Adipose tissue (tissue), 3 donors: ENCODE results near the gene TMEM94. TPM values are rescaled to one million over a fixed set of nuclear protein-coding genes. Genes with fewer than 3 reads are reported as not detected.
"Not testable (repeated sequence)": the region's sequence is repeated elsewhere in the genome, so short reads cannot be mapped to it uniquely, and the experiment has no call there.

Experiments
- H3K27ac ChIP-seq: one replicate; pipeline ENCODE4 v1.5.1; 2013; ENCODE audit warnings: low read depth, low read length
- WGBS, 3 donors: extraction: QIAGEN DNeasy Blood & Tissue Kit; methylation state at CpG; one replicate each; pipeline ENCODE4 v1.1.7; 2013; 5-methylcytosine and 5-hydroxymethylcytosine counted together
- polyA plus RNA-seq, 3 donors: library from polyadenylated mRNA; stranded (reverse); fragments of 200-250 nt; gene quantifications; one replicate each; pipeline ENCODE4 v1.2.3, GENCODE V29; 2013
- donor health status: healthy with polysubstance abuse.
- donor health status: Bipolar disorder and iron deficiency.
- donor health status: healthy.

Gene TMEM94
- 10 to 100 TPM; 26.3 to 63.5 (median 47.1) TPM for polyA plus RNA-seq

DNA sequence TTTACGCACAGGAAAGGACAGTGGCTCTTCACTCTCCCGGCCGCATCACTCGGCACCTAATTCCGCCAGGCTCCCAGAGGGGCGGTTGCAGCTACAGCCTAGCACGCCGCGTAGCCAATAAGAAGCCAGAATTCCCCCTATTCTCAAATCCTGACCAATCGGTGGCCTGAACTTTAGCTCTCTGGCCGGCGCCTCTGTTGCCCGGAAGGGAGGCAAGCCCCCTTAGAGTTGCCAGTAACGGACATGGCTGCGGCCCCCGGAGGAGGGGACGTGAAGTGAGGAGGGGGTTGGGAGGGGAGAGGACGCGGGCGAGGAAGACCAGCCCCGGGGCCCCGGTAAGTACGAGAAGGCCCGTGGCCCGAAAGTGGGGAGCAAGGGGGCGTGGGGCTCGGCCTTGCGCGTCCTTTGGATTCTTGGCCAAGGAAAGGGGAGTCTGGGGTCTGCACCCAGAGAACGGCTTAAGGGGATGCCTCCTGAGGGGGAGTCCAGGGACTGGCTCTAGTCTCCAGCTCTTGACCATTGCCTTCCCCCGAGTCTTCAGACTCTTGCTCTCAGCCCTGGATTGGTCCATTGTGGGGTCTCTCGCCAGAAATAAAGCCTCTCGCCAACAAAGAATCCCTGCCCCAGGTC is at the start of gene TMEM94:
Gene TMEM94, plus strand, starts transcription at position 219 of the 630 bp plus-strand sequence. CDS start 15,271 bp downstream, outside the sequence.
- H3K27ac ChIP-seq = peak within 1 kb of the TSS; percentile 40
- 0 to 1% (median 0%) methylated on average over 30 to 33 of the region's 33 CpGs for WGBS, 3 donors

DNA sequence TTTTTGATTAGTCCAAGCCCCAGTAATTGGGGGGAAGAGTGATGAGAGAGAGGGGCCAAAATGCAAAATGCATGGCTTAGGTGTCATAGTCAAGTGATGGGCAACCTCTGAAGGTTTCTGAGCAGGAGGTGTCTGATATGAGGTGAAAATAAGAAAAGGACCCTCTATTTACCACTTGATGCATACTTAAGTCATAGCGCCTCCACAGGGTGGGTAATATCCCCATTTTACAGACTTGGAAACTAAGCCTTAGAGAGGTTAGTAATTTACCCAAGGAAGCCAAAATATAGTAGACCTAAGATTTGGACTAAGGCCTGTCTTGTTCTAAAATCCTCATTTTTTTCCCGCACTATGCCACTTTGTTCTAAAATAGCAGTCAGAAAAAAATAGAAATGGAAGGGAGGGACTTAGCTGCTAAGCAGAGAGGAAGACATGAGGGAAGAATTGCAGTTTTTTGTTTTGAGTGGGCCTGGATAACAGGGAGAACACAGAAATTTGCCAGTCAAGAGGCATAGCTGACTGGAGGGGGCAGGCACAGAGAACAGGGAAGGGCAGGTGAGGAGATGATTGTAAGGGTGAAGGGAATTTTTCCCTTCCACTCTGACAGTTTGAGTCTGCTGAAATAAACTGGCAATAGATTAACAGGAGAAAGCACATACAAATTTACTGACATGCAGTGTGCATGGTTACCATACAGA is 48.6 kb upstream of the TMEM94 start:
- H3K27ac ChIP-seq = no peak overlapping the region
- 87 to 93% (median 89%) methylated on average over 2 of the region's 2 CpGs for WGBS, 3 donors

DNA sequence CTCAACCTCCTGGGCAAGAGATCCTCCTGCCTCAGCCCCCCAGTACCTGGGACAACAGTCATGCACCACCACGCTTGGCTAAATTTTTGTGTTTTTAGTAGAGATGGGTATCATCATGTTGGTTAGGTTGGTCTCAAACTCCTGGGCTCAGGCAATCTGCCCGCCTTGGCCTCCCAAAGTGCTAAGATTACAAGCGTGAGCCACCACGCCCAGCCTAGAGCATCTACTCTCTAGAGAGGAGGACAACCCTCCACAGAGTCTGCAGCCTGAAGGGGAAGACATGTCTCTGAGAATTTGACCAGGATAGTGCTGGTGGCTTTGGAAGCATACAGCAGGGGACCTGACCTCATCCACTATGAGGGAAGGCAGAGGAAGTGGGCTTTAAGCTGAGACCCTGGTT is 46.3 kb upstream of the TMEM94 start:
- WGBS, 3 donors = 71 to 82% (median 78%) methylated on average over 4 of the region's 4 CpGs
- H3K27ac ChIP-seq = no peak overlapping the region

DNA sequence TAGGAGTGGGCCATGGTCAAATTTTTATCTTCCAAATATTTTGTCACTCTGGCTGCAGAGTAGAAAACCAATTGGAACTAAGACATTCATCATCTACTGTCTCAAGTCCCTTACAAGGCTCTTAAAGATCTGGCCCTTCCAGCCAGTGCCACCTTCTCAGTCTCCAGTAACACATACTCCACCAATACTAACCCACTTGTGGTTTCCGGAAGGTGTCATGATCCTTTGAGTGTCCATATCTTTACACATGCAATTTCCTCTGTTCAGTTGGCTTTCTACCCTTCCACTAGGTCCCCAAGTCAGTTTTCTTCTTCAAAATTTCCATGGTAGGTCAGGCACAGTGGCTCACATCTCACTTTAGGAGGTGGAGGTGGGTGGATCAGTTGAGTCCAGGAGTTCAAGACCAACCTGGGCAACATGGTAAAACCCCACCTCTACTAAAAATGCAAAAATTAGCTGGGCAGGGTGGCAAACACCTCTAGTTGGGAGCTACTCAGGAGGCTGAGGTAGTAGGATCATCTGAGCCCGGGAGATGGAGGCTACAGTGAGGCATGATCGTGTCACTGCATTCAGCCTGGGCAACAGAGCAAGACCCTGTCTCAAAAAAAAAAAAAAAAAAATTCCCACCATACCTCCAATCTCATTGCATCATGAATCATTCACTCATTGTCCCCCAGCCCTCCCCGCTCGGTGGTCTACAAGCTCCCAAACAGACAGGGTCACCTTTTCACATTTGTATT is 44.9 kb upstream of the TMEM94 start:
- no peak overlapping the region for H3K27ac ChIP-seq
- 74 to 76% (median 75%) methylated on average over 5 of the region's 5 CpGs for WGBS, 3 donors

DNA sequence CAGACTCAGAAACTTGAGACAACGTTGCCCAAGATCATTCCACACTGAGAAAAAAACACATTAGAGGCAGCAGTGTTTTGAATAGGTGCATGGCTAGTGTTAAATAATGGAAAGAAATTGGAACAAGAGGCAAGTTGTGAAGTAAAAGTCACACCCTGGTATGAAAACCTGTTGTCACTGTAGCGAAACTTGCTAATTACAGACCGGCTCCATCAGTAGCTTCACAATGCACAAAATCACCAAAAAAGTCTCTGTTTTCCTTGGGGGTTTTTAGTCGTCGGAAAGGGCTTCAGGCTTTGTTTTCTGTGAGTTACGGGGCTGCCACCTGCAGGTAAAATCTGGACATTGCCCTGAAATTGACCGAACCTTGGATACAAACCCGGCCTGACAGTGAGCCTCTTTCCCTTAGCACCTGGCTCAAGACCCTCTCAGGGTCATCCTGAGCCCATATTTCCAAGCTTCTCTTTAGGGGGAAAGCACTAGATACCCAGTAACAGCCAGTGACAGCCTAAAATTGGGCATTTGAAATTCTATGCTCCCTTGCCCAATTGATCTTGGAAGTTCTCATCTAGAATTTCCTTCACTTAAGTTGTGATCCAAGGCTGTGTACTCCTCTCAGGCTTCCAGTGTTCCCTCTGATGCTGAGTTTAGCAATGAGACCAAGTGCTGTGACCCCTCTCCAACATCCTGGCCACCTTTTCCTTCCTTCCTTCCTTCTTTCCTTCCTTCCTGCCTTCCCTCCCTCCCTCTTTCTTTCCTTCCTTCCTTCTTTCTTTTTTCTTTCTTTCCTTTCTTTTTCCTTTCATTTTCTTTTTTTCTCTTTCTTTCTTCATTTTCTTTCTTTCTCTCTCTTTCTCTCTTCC is 43.7 kb upstream of the TMEM94 start:
- no peak overlapping the region for H3K27ac ChIP-seq
- 0 to 1% (median 1%) methylated on average over 8 of the region's 8 CpGs for WGBS, 3 donors

DNA sequence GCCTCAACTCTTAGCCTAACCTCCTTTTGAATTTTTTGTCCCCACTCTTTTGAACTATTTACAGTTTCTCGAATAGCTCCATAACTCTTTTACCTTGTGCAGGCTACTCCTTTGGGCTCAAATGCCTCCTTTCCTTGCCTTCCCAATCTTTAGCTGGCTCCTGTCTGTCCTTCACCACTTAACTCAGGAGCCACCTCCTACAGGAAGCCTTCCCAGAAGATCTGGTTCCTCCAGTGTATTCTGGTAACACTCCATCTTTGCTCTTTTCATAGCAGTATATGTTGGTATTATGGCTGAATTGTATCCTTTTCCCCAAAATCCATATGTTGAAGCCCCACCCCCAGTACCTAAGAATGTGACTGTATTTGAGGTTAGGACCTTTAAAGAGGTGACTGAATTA is 41.9 kb upstream of the TMEM94 start:
- no peak overlapping the region for H3K27ac ChIP-seq
- WGBS, 3 donors = 81 to 87% (median 86%) methylated on average over 1 of the region's 1 CpG

DNA sequence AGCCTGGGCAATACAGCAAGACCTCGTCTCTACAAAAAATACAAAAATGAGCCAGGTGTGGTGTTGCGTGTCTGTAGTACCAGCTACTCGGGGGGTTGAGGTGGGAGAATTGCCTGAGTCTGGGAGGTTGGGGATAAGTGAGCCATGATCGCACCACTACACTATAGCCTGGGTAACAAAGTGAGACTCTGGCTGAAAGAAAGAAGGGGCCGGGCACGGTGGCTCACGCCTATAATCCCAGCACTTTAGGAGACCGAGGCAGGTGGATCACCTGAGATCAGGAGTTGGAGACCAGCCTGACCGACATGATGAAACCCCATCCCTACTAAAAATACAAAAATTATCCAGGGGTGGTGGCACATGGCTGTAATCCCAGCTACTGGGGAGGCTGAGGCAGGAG is 40.4 kb upstream of the TMEM94 start:
- 91 to 93% (median 92%) methylated on average over 9 of the region's 9 CpGs for WGBS, 3 donors
- no peak overlapping the region for H3K27ac ChIP-seq

DNA sequence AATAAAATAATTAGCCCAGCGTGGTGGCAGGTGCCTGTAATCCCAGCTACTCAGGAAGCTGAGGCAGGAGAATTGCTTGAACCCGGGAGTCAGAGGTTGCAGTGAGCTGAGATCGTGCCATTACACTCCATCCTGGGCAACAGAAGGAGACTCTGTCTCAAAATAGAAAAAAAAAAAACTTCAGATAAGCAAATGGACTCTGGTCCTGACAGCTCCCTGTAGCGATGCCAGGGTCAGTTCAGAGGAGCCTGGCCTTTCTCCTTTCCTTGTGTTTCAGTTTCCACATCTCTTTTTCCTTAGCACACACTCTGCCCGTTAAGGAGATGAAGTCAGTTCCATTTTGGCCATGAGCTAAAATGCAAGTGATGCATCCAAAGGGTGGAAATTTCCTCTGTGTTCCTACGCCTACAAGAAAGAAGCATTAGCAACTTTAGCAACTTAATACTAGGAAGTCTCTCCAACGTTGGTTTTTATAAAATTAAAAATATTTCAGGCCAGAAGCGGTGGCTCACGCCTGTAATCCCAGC is 39.3 kb upstream of the TMEM94 start:
- H3K27ac ChIP-seq = no peak overlapping the region
- 54 to 64% (median 58%) methylated on average over 9 of the region's 9 CpGs for WGBS, 3 donors

DNA sequence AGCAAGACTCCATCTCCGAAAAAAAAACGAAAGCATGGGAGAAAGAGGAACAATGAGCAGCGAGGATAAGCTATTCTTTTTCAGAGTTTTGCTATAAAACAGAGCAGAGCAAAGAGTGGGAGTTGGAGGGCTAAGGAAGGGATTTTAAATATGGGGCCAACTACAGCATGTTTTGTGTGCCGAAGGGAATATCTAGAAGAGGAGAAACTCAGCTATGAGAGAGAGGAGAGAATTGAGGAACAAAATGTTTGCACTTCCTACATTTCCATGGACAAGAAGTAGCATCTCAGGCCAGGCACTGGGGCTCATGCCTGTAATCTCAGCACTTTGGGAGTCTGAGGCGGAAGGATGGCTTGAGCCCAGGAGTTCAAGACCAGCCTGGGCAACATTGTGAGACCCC is 37.9 kb upstream of the TMEM94 start:
- no peak overlapping the region for H3K27ac ChIP-seq
- 45 to 69% (median 50%) methylated on average over 5 of the region's 5 CpGs for WGBS, 3 donors

DNA sequence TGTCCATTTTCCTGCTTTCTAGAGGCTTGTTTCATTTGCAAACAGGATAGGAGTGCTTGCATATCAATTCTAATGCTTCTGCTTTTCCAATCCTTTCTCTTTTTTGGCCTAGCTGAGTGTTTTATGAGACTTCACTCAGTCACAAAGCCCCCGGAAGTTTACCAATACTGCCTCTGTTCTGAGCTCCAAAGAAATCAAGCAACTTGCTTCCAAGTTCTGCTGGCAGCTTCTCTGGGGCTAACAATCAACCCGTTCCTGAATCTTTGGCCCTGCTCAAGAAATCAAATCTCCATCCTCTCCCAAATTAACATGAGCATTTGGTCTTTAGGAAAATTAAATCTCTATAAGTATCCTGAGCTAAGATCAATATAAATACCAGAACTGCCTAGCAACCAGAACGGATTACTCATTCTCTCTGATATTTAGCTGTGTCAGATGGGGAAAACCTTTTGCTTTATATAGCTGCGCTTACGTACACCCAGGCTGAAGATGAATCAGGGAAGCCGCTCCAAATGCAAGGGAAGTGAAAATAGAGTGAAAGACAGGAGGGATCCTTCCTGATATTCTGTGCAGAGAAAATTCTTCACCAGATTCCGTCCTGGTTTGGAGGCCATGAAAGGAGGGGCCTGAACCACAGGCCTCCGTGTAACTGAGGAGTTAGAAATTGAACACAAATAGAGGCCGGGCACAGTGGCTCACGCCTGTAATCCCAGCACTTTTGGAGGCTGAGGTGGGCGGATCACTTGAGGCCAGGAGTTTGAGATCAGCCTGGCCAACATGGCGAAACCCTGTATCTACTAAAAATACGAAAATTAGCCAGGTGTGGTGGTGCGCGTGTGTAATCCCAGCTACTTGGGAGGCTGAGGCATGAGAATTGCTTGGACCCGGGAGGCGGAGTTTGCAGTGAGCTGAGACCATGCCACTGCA is 27.6 kb upstream of the TMEM94 start:
- no peak overlapping the region for H3K27ac ChIP-seq
- 79 to 86% (median 82%) methylated on average over 17 of the region's 17 CpGs for WGBS, 3 donors

DNA sequence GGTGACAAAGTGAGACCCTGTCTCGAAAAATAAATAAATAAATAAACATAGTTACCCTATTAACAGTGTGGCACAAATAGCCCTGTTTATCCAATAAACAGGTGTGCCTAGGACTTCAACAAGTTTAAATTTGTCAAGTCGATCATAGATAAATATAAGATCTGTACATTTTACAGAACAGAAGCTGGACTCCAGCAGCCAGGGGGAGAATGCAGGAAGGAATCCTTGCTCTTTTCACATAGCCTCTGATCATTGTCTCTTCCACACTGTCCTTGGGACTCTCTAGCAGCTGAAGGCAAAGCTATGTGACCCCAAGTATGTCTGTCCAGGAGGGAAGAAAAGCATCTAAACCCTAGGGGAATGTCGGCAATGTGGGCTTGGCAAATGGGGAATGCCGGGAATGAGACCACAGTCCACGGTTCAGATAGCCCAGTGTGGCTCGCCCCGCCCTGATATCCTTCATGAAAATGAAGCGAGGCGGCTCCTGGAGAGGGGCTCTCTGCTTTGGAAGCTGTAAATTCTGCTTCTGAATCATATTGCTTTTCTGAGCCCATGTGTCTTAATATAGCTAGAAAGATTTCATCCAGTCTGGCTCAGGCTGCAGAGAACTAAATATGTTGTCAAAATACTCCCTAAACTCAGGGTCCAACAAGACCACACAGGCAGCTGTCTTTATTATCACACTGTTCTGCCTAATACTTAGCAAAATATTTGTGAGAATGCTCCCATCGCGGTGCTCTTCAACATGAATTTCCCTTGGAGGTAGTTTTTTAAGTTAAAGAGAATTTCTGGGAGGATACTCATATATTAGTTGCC is 26.1 kb upstream of the TMEM94 start:
- 51 to 57% (median 52%) methylated on average over 11 of the region's 11 CpGs for WGBS, 3 donors
- no peak overlapping the region for H3K27ac ChIP-seq

DNA sequence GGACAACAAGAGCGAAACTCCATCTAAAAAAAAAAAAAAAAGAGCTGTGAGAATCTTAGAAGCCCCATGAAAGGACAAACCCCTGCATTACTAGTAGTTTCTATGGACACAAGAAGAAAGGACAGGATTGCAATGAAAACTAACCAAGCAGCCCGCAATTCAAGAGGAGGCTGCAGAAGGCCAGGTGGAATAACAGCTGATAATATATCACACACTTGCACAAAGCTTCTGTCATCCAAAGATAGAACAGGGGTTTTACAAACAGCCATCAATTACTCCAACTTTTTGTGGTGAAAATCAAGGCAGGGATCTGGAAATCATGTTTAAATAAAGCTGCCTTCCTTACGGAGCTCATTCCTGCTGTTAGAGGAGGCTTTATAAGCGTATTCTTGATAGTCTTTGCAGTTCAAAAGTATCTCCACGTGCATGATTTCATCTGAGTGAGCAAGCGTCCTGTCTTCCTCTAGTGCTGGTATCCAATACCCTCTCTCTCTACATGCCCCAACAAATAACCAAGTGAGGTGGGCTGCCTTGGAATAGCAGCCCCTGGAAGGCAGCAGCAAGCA is 23.1 kb upstream of the TMEM94 start:
- 68 to 82% (median 81%) methylated on average over 6 of the region's 6 CpGs for WGBS, 3 donors
- no peak overlapping the region for H3K27ac ChIP-seq

DNA sequence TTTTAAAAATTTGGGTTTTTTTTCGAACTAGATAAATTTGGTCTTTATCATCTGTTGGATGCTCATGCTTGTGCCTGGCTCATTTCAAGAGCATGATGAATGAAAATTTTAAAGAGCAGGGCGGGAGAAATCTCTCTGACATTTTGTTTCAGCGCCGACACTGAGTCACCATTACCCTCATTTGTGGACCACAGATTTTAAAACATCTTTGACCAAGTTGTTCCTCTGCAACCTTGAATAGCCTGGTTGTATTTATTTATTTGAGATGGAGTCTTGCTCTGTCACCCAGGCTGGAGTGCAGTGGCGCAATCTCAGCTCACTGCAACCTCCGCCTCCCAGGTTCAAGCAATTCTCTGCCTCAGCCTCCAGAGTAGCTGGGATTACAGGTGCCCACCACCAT is 22.0 kb upstream of the TMEM94 start:
- H3K27ac ChIP-seq = not testable (repeated sequence)
- 94 to 95% (median 95%) methylated on average over 6 of the region's 6 CpGs for WGBS, 3 donors

DNA sequence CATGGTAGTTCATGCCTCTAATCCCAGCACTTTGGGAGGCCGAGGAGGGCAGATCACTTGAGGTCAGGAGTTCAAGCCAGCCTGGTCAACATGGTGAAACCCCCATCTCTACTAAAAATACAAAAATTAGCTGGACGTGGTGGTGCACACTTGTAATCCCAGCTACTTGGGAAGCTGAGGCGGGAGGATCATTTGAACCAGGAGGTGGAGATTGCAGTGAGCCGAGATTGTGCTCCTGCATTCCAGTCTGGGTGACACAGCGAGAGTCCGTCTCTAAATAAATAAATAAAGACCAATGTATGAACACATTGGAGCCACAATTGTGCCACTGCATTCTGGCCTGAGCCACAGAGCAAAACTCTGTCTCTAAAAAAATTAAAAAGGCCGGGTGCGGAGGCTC is 19.0 kb upstream of the TMEM94 start:
- WGBS, 3 donors = 93 to 96% (median 95%) methylated on average over 8 of the region's 8 CpGs
- not testable (repeated sequence) for H3K27ac ChIP-seq

DNA sequence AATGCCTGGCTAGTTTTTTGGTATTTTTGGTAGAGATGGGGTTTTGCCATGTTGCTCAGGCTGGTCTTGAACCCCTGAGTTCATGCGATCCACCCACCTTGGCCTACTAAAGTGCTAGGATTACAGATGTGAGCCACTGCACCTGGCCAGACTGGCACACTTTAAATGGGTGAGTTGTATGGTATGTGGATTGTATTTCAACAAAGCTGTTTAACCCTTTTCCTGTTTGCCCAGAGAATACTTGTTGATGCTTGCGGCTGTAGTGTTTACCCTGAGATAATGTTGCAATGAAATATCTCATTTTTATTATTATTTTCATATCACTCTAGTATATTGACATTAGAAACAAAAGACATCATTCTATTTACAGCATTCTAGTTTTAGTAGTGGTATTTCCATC is 17.1 kb upstream of the TMEM94 start:
- 79 to 96% (median 95%) methylated on average over 2 of the region's 2 CpGs for WGBS, 3 donors
- H3K27ac ChIP-seq = no peak overlapping the region

DNA sequence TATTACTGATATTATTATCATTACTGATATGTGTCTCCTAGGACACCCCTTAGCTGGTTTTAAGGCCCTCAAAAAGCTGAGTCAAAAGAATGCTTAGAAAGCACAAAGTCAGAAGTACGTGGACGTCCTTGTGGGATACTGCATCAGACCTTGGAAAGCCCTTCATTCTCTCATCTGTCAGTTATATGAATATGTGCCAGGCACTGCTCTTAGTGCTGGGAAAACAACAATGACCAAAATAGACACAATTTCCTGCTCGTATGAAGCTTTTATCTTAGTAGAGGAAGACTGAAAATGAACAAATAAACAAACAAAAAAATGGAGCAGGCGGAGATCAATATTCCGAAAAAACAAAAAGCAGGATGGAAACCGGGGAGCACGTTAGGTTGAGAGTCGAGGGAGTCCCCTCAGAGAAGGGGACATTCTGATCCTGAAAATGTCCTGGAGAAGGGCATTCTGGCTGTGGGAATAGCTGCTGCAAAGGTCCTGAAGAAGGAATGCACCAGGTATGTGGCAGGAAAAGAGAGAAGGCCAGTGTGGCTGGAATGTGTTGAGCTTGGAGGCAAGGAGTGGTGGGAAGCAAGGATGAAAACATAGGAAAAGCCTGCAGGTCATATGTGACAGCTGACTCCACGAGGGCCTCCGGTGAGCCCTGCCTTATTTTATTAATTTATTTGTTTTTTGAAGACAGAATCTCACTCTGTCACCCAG is 15.5 kb upstream of the TMEM94 start:
- WGBS, 3 donors = 51 to 58% (median 52%) methylated on average over 10 of the region's 10 CpGs

More for the DNA sequence above, 15.5 kb upstream of the TMEM94 start:
- H3K27ac ChIP-seq = no peak overlapping the region
